ENCODE data around the gene OAS3.

Gene OAS3

GRCh38 chr12:112932485-112933128 is 5.7 kb upstream of the OAS3 start:
- no peak for ATAC-seq
- TF ChIP-seq PATZ1 (CRISPR knock-in tag; IDR thresholded peaks at IDR 0.05; ENCODE audit: borderline replicate concordance) (no peak), GLIS3 (CRISPR knock-in tag; IDR thresholded peaks at IDR 0.05) (no peak), ZNF8 (CRISPR knock-in tag; IDR thresholded peaks at IDR 0.05) (no peak), CSRNP3 (CRISPR knock-in tag; IDR thresholded peaks at IDR 0.05) (no peak), TSHZ2 (CRISPR knock-in tag; IDR thresholded peaks at IDR 0.05) (no peak), ZNF565 (CRISPR knock-in tag; conservative IDR thresholded peaks at IDR 0.05; ENCODE audit: low read depth) (no peak), ISL1 (CRISPR knock-in tag; IDR thresholded peaks at IDR 0.05) (no peak)

GRCh38 chr12:112933129-112933505 is 5.2 kb upstream of the OAS3 start:
- ATAC-seq: no peak
- no peak for TF ChIP-seq OSR1 (CRISPR knock-in tag; IDR thresholded peaks at IDR 0.05)
- no peak for TF ChIP-seq RARB (CRISPR knock-in tag; IDR thresholded peaks at IDR 0.05)
- TF ChIP-seq CSDC2 (CRISPR knock-in tag; IDR thresholded peaks at IDR 0.05): no peak
- TF ChIP-seq ARNTL (CRISPR knock-in tag; IDR thresholded peaks at IDR 0.05; ENCODE audit: borderline replicate concordance, low read depth): no peak
- TF ChIP-seq TOX (CRISPR knock-in tag; IDR thresholded peaks at IDR 0.05; ENCODE audit: borderline replicate concordance): no peak
- TF ChIP-seq TSHZ2 (CRISPR knock-in tag; IDR thresholded peaks at IDR 0.05): no peak
- TF ChIP-seq ZNF565 (CRISPR knock-in tag; conservative IDR thresholded peaks at IDR 0.05; ENCODE audit: low read depth): no peak
- no peak for TF ChIP-seq CSRNP3 (CRISPR knock-in tag; IDR thresholded peaks at IDR 0.05)
- no peak for TF ChIP-seq ISL1 (CRISPR knock-in tag; IDR thresholded peaks at IDR 0.05)
- TF ChIP-seq ZNF8 (CRISPR knock-in tag; IDR thresholded peaks at IDR 0.05): no peak
- no peak for TF ChIP-seq GLIS3 (CRISPR knock-in tag; IDR thresholded peaks at IDR 0.05)
- no peak for TF ChIP-seq ZFP3 (CRISPR knock-in tag; IDR thresholded peaks at IDR 0.05)
- TF ChIP-seq PATZ1 (CRISPR knock-in tag; IDR thresholded peaks at IDR 0.05; ENCODE audit: borderline replicate concordance): no peak
- no peak for TF ChIP-seq ESRRG (CRISPR knock-in tag; IDR thresholded peaks at IDR 0.05)

GRCh38 chr12:112936264-112936663 is 2.0 kb upstream of the OAS3 start:
- no peak for ATAC-seq
- TF ChIP-seq PATZ1 (CRISPR knock-in tag; IDR thresholded peaks at IDR 0.05; ENCODE audit: borderline replicate concordance) (no peak), ZNF8 (CRISPR knock-in tag; IDR thresholded peaks at IDR 0.05) (no peak), OSR1 (CRISPR knock-in tag; IDR thresholded peaks at IDR 0.05) (no peak), CSRNP3 (CRISPR knock-in tag; IDR thresholded peaks at IDR 0.05) (no peak), CREB5 (CRISPR knock-in tag; IDR thresholded peaks at IDR 0.05; ENCODE audit: low read depth) (no peak), ZNF70 (CRISPR knock-in tag; IDR thresholded peaks at IDR 0.05) (no peak)

Measured in SK-N-SH treated with all-trans-retinoic acid at 6 μM for 48 hours (cell line).